HG03565 (cell line): ENCODE results near the gene ZNF554.

ENCODE experiments used
- ATAC-seq: cut with Tn5 transposase; IDR thresholded peaks from one replicate; pipeline ENCODE4 v1.9.1; 2021; ENCODE audit warnings: mild to moderate bottlenecking, moderate library complexity; ENCODE audit not compliant: unreplicated experiment

Gene ZNF554

GRCh38 chr19:2823646-2824045 lies 4.0 kb downstream of the ZNF554 start:
- no peak for ATAC-seq

GRCh38 chr19:2824129-2824528 lies 4.5 kb downstream of the ZNF554 start:
- no peak for ATAC-seq

GRCh38 chr19:2827022-2827421 lies 7.4 kb downstream of the ZNF554 start:
- ATAC-seq, result no peak

- ATAC-seq, result no peak
These were observed 8.3 kb downstream of the ZNF554 start for GRCh38 chr19:2827840-2828489.

GRCh38 chr19:2834294-2834871 lies 14.7 kb downstream of the ZNF554 start:
- ATAC-seq, result no peak

GRCh38 chr19:2837430-2837829 lies 17.8 kb downstream of the ZNF554 start:
- no peak for ATAC-seq

- peak; percentile 84 for ATAC-seq
These were observed 21.4 kb downstream of the ZNF554 start, which contains the start of gene ZNF555 for GRCh38 chr19:2840794-2841791. TSS of gene ZNF555 (plus strand) at chr19:2841475. CDS start at chr19:2841573, 98 bp downstream.

GRCh38 chr19:2841855-2842574 lies 22.3 kb downstream of the ZNF554 start:
- peak; percentile 14 for ATAC-seq

GRCh38 chr19:2845107-2845506 lies 25.4 kb downstream of the ZNF554 start:
- ATAC-seq, result no peak

GRCh38 chr19:2846180-2846894 lies 26.7 kb downstream of the ZNF554 start:
- ATAC-seq, result no peak

- ATAC-seq, result no peak
These were observed 27.8 kb downstream of the ZNF554 start for GRCh38 chr19:2847507-2847906.

GRCh38 chr19:2848616-2849015 lies 28.9 kb downstream of the ZNF554 start:
- ATAC-seq, result no peak

GRCh38 chr19:2850256-2850925 lies 30.7 kb downstream of the ZNF554 start:
- no peak for ATAC-seq

GRCh38 chr19:2852598-2852997 lies 32.9 kb downstream of the ZNF554 start:
- ATAC-seq, result no peak

GRCh38 chr19:2853015-2853606 lies 33.4 kb downstream of the ZNF554 start:
- ATAC-seq, result no peak

- no peak for ATAC-seq
These were observed 35.2 kb downstream of the ZNF554 start for GRCh38 chr19:2854849-2855248.

- ATAC-seq, result no peak
These were observed 36.9 kb downstream of the ZNF554 start for GRCh38 chr19:2856457-2857050.

GRCh38 chr19:2858864-2859263 lies 39.2 kb downstream of the ZNF554 start:
- ATAC-seq, result no peak

- no peak for ATAC-seq
These were observed 44.1 kb downstream of the ZNF554 start for GRCh38 chr19:2863816-2864215.
